ENCODE data around the gene PTPRT.

GRCh38 chr20:42366626-42367025 lies 823.1 kb downstream of the PTPRT start:
- TF ChIP-seq BCL11A (tag by site-specific recombination; IDR thresholded peaks at IDR 0.05; ENCODE audit: low read depth) (no peak), ZNF585B (tag by site-specific recombination; IDR thresholded peaks at IDR 0.05) (no peak), ZNF174 (tag by site-specific recombination; IDR thresholded peaks at IDR 0.05) (no peak), ELK4 (IDR thresholded peaks at IDR 0.05; ENCODE audit: borderline replicate concordance, low read depth, low read length) (no peak), PBX3 (CRISPR knock-in tag; IDR thresholded peaks at IDR 0.05) (no peak), MEIS1 (CRISPR knock-in tag; IDR thresholded peaks at IDR 0.05; ENCODE audit: borderline replicate concordance) (no peak), ZNF629 (tag by site-specific recombination; IDR thresholded peaks at IDR 0.05) (no peak), CTCF (tag by site-specific recombination; IDR thresholded peaks at IDR 0.05) (no peak), ZNF704 (tag by site-specific recombination; IDR thresholded peaks at IDR 0.05) (no peak), ZFHX2 (tag by site-specific recombination; conservative IDR thresholded peaks at IDR 0.05) (no peak), ZNF639 (tag by site-specific recombination; IDR thresholded peaks at IDR 0.05) (no peak), TCF7L2 (IDR thresholded peaks at IDR 0.05; ENCODE audit: borderline replicate concordance, low read depth, low read length) (no peak), YY1 (tag by site-specific recombination; IDR thresholded peaks at IDR 0.05) (no peak), ZNF529 (tag by site-specific recombination; IDR thresholded peaks at IDR 0.05; ENCODE audit: insufficient replicate concordance) (no peak)
